ENCODE data around the gene PLSCR3.

The PLSCR3 gene

GRCh38 chr17:7351665-7352502, 42.4 kb downstream of the PLSCR3 start, which contains the start of gene KCTD11:
Gene KCTD11, plus strand, starts transcription at chr17:7352162.
- in situ Hi-C loops (cut with HindIII; ENCODE audit: low sequenced_read_pairs) = no loop called here

- in situ Hi-C loops (cut with HindIII; ENCODE audit: low sequenced_read_pairs) = no loop called here
Measured at GRCh38 chr17:7348478-7349242, 45.7 kb downstream of the PLSCR3 start.

GRCh38 chr17:7347630-7348477, 46.5 kb downstream of the PLSCR3 start:
- in situ Hi-C loops (cut with HindIII; ENCODE audit: low sequenced_read_pairs) = no loop called here

GRCh38 chr17:7346761-7347614, 47.3 kb downstream of the PLSCR3 start:
- in situ Hi-C loops (cut with HindIII; ENCODE audit: low sequenced_read_pairs) = no loop called here

GRCh38 chr17:7343250-7343649, 51.1 kb downstream of the PLSCR3 start:
- in situ Hi-C loops (cut with HindIII; ENCODE audit: low sequenced_read_pairs) = no loop called here

GRCh38 chr17:7341842-7342241, 52.5 kb downstream of the PLSCR3 start:
- in situ Hi-C loops (cut with HindIII; ENCODE audit: low sequenced_read_pairs) = no loop called here

GRCh38 chr17:7340179-7340578, 54.1 kb downstream of the PLSCR3 start:
- in situ Hi-C loops (cut with HindIII; ENCODE audit: low sequenced_read_pairs) = no loop called here

Measured in endothelial cell of hepatic sinusoid (primary cell).